K562 (cell line): ENCODE measurements around the gene KBTBD4. TPM values are rescaled to one million over a fixed set of nuclear protein-coding genes. Genes with fewer than 3 reads are reported as not detected.

Experiments
- ATAC-seq: fragments of 200-7000 bp; cut with Tn5 transposase; 3 replicates; pipeline ENCODE4 v1.9.1; 2020; ENCODE audit warnings: moderate library complexity
- BruUV-seq: library from RNA; stranded (reverse); fragments of 400-500 nt; replicated peaks from 2 replicates; lab custom pipeline; 2021; lab: Mats Ljungman, UMichigan
- CTCF ChIA-PET: fragments of 300-600 bp; formaldehyde crosslinking; extraction: SDS; loops from one replicate; lab custom pipeline; 2021; ENCODE audit warnings: low intra/inter-chr PET ratio; lab: Yijun Ruan, JAX
- POLR2A ChIA-PET: fragments of 300-600, 350-650 bp; sonication (Branson Sonifier 250); formaldehyde crosslinking; extraction: SDS; loops from one replicate; lab custom pipeline; 2021; ENCODE audit warnings: antibody characterized with exemption, inconsistent platforms; lab: Yijun Ruan, JAX
- DNase-seq, 4 experiments: peaks; one replicate each; pipeline versions ENCODE4 v3.0.0 to v3.0.0-alpha.2; 2011 to 2018; ENCODE audit warnings: low spot score in 3 of 4, mixed read lengths in 3 of 4; ENCODE audit errors: extremely low read depth in 1 of 4
- FAIRE-seq: peaks from 2 replicates; lab custom pipeline; 2011; peaks lifted over from hg19 to GRCh38; lab: Jason Lieb, UNC
- H2AFZ ChIP-seq: 2 replicates; pipeline ENCODE4 v1.6.0; 2011; ENCODE audit warnings: low read depth, low read length, control low read depth, inconsistent platforms
- H3K27ac ChIP-seq: fragments of 200-600 bp; 3 replicates; pipeline ENCODE4 v1.8.0; 2011; ENCODE audit warnings: low read depth, mild to moderate bottlenecking, control low read depth, inconsistent platforms, low read length, moderate library complexity, mixed read lengths; ENCODE audit errors: extremely low read depth
- H3K27me3 ChIP-seq, 2 experiments: fragments of 300-600 bp in 1 of 2; 2 replicates in 1 of 2; 3 replicates in 1 of 2; pipeline versions ENCODE4 v1.6.0 to v1.8.0; 2011; ENCODE audit warnings: inconsistent platforms in 2 of 2, low read length in 2 of 2, mild to moderate bottlenecking in 1 of 2, mixed read lengths in 1 of 2, moderate library complexity in 1 of 2; ENCODE audit not compliant: control insufficient read depth in 2 of 2, insufficient read depth in 2 of 2
- H3K36me3 ChIP-seq: fragments of 300-600 bp; 3 replicates; pipeline ENCODE4 v1.8.0; 2011; ENCODE audit warnings: mild to moderate bottlenecking, low read length, inconsistent platforms; ENCODE audit not compliant: control insufficient read depth, insufficient read depth
- H3K4me1 ChIP-seq, 2 experiments: fragments of 200-600 bp in 1 of 2; replicated peaks in 1 of 2; 2 replicates in 1 of 2; 3 replicates in 1 of 2; pipeline versions ENCODE4 v1.5.1 to v1.8.0; 2011; ENCODE audit warnings: inconsistent platforms in 2 of 2, low read length in 2 of 2, mild to moderate bottlenecking in 1 of 2, mixed read lengths in 1 of 2, moderate library complexity in 1 of 2; ENCODE audit not compliant: control insufficient read depth in 2 of 2, insufficient read depth in 2 of 2
- H3K4me2 ChIP-seq: 2 replicates; pipeline ENCODE4 v1.6.1; 2011; ENCODE audit warnings: low read length, control low read depth, inconsistent platforms, mixed read lengths; ENCODE audit not compliant: insufficient read depth
- H3K4me3 ChIP-seq: fragments of 200-600 bp; sonication (generic), shearing (Covaris generic); 2 replicates; pipeline ENCODE4 v1.5.1; 2016; ENCODE audit warnings: control low read depth, inconsistent platforms
- H3K79me2 ChIP-seq: fragments of 200-600 bp; 3 replicates; pipeline ENCODE4 v1.8.0; 2011; ENCODE audit warnings: low read length, inconsistent platforms; ENCODE audit not compliant: control insufficient read depth, insufficient read depth
- H3K9ac ChIP-seq, 2 experiments: 2 replicates each; pipeline versions ENCODE4 v1.6.0 to v1.6.1; 2011; ENCODE audit warnings: low read depth in 2 of 2, low read length in 2 of 2, control low read depth in 1 of 2, inconsistent platforms in 1 of 2, mild to moderate bottlenecking in 1 of 2, mixed read lengths in 1 of 2; ENCODE audit not compliant: insufficient read depth in 1 of 2
- H3K9me1 ChIP-seq: one replicate; pipeline ENCODE4 v1.6.0; 2011; ENCODE audit warnings: inconsistent platforms, mild to moderate bottlenecking, low read length, moderate library complexity; ENCODE audit not compliant: control insufficient read depth, insufficient read depth
- H3K9me3 ChIP-seq: replicated peaks from 2 replicates; pipeline ENCODE4 v1.5.1; 2011; ENCODE audit warnings: low read depth, low read length, inconsistent platforms; ENCODE audit not compliant: control insufficient read depth, insufficient read depth
- H4K20me1 ChIP-seq: replicated peaks from 2 replicates; pipeline ENCODE4 v1.6.1; 2011; ENCODE audit warnings: low read length, inconsistent platforms, mixed read lengths; ENCODE audit not compliant: control insufficient read depth, insufficient read depth
- JUN ChIP-seq, 2 experiments: sonication (generic) in 1 of 2; formaldehyde crosslinking in 1 of 2; IDR thresholded peaks; 2 replicates each; pipeline versions ENCODE4 v1.6.1 to v1.8.0; 2012 to 2022; ENCODE audit warnings: borderline replicate concordance in 2 of 2, mild to moderate bottlenecking in 2 of 2, improper control_type of control experiment in 1 of 2, low read depth in 1 of 2, low read length in 1 of 2, missing genetic modification reagents in 1 of 2
- JUNB ChIP-seq: fragments of 450-650 bp; formaldehyde crosslinking; conservative IDR thresholded peaks from 2 replicates; pipeline ENCODE4 v1.4.0; 2020; ENCODE audit warnings: mild to moderate bottlenecking
- POLR2AphosphoS5 ChIP-seq: IDR thresholded peaks from 2 replicates; pipeline ENCODE4 v1.6.1; 2011; ENCODE audit warnings: mild to moderate bottlenecking, low read depth, low read length, moderate library complexity; ENCODE audit not compliant: control insufficient read depth, insufficient read depth
- POU5F1 ChIP-seq: fragments of 150-350 bp; IDR thresholded peaks from 2 replicates; pipeline ENCODE4 v1.6.1; 2014; ENCODE audit warnings: borderline replicate concordance, low read length, low read depth, mild to moderate bottlenecking; ENCODE audit not compliant: partially characterized antibody
- RBBP5 ChIP-seq: fragments of 200-600 bp; sonication (generic); IDR thresholded peaks from 2 replicates; pipeline ENCODE4 v1.6.1; 2012; ENCODE audit warnings: borderline replicate concordance, mild to moderate bottlenecking, low read length, control low read depth, inconsistent platforms; ENCODE audit not compliant: insufficient read depth, poor library complexity, severe bottlenecking
- RFX7 ChIP-seq: fragments of 250-450 bp; sonication (Bioruptor Pico); IDR thresholded peaks from 2 replicates; pipeline ENCODE4 v1.5.1; 2021; ENCODE audit warnings: mild to moderate bottlenecking
- ZNF23 ChIP-seq: fragments of 250-450 bp; sonication (Bioruptor Pico); IDR thresholded peaks from 2 replicates; pipeline ENCODE4 v1.4.0; 2020; ENCODE audit warnings: mild to moderate bottlenecking
- ZNF324 ChIP-seq: fragments of 250-450 bp; sonication (Bioruptor Pico); IDR thresholded peaks from 2 replicates; pipeline ENCODE4 v1.4.0; 2020; ENCODE audit warnings: mild to moderate bottlenecking
- WGBS: fragments of 100-300 bp; shearing (Covaris generic); methylation state at CpG from one replicate; pipeline ENCODE4 v1.1.6; 2016; ENCODE audit warnings: low coverage, mixed read lengths; ENCODE audit not compliant: insufficient coverage; ENCODE audit errors: missing lambda C conversion rate; 5-methylcytosine and 5-hydroxymethylcytosine counted together
- in situ Hi-C: fragments of 300-500 bp; cut with MboI; formaldehyde crosslinking; loops from 4 replicates; pipeline ENCODE4 v1.15.0; 2018; ENCODE audit warnings: inconsistent platforms, mixed read lengths
- intact Hi-C: fragments of 100-400 bp; cut with micrococcal nuclease; formaldehyde crosslinking; loops from 2 replicates; pipeline ENCODE4 v1.14.2; 2022
- polyA plus RNA-seq, 8 experiments: library from polyadenylated mRNA; depleted of rRNA in 4 of 8; stranded (reverse) in 5 of 8; unstranded in 3 of 8; fragments of >200 nt; fragmentation: Nextera tagmentation in 2 of 8; fragmentation: Illumina TruSeq in 1 of 8; extraction: Ambion mirVana in 2 of 8; extraction: Trizol in 1 of 8; gene quantifications; 2 replicates each; pipeline versions ENCODE4 v1.2.1 to v1.2.3, GENCODE V29; 2011 to 2014; ENCODE audit warnings: inconsistent platforms in 1 of 8, missing spikeins in 1 of 8
- total RNA-seq, 7 experiments: library from RNA; depleted of rRNA in 6 of 7; stranded (reverse); fragments of >200 nt in 6 of 7; fragmentation: Illumina TruSeq in 2 of 7; extraction: Trizol in 2 of 7; gene quantifications; 2 replicates each; pipeline versions ENCODE4 v1.2.1 to v1.2.3, GENCODE V29; 2011 to 2021; ENCODE audit warnings: low replicate concordance in 1 of 7

KBTBD4 gene
- total and polyA plus RNA-seq, 9 of the 15 experiments (the other 6 are each of a cell fraction or from before 2014, with no cell fraction given) = 7.0 to 33.9 (median 13.3) TPM

GRCh38 chr11:47593492-47593933 is 14.7 kb upstream of the KBTBD4 start:
- H3K27ac ChIP-seq = no peak overlapping the region
- H3K27me3 ChIP-seq = peaks cover 24 to 35% of the 10 kb centered on the region in 2 experiments
- H3K9ac ChIP-seq = no peak overlapping the region
- peaks cover 0 to 13% of the 10 kb centered on the region in 2 experiments; a peak in 2 of 5 replicates for H3K4me1 ChIP-seq
- CTCF ChIA-PET = no interaction called here
- no peaks in the 10 kb centered on the region for H4K20me1 ChIP-seq
- TF ChIP-seq ZNF324 = no peak
- no peak for TF ChIP-seq RBBP5
- no peak for TF ChIP-seq JUN (IDR thresholded peaks at IDR 0.05; ENCODE audit: borderline replicate concordance, low read depth, low read length)
- TF ChIP-seq JUN (CRISPR knock-in tag; IDR thresholded peaks at IDR 0.05; ENCODE audit: borderline replicate concordance) = no peak
- TF ChIP-seq POU5F1 = no peak
- TF ChIP-seq ZNF23 = no peak
- TF ChIP-seq POLR2AphosphoS5 = no peak
- TF ChIP-seq RFX7 = no peak
- no peak for TF ChIP-seq JUNB (CRISPR knock-in tag)
- DNase-seq (no peak), FAIRE-seq (no peak), ATAC-seq (no peak)
- POLR2A ChIA-PET = interaction anchor here (0.6 to 6.2 kb wide), 2 partner anchors 8 to 234 kb away, joined by 3 to 35 read pairs; partner anchors contain the start of gene FAM180B
- no peaks in the 10 kb centered on the region for H3K36me3 ChIP-seq
- no peaks in the 10 kb centered on the region for H3K79me2 ChIP-seq
- in situ Hi-C loops = no loop called here
- H3K4me2 ChIP-seq = no peak overlapping the region
- no peaks in the 10 kb centered on the region for H3K9me3 ChIP-seq
- no peak overlapping the region for H2AFZ ChIP-seq
- 9% methylated on average over 6 of the region's 6 CpGs for WGBS
- BruUV-seq = no TSS peak
- H3K4me3 ChIP-seq = no peak overlapping the region
- intact Hi-C loops = no loop called here
- H3K9me1 ChIP-seq = peaks cover 3% of the 10 kb centered on the region
